ENCODE data around the gene COPS3.

Gene COPS3

DNA sequence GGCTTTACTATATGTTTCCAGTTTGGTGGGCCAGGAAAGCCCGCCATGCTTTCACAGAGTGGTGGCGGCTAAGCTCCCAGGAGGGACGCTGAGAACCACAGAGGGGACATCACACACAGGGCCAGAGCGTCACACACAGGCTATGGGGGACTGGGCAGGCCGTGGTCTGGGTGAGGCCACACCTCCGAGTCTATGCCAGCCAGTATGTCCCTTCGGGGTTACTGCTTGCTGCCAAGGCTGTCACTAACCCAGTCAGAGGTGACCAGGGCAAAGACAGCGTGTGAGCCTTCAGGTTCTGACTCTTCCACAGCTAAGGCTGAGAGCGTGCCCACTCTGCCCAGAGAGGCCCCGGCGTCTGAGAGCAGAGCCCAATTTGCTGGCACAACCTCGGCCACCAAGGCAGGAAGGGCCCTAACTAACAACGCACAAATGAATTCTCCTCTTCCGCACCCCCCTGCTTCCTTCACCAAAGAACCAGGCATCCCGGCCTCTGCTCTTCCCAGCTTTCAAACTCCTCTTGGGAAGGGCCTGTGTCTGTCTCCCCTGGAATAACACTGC lies 77.8 kb downstream of the COPS3 start:
- Histone ChIP-seq H3K27me3 (replicated peaks; ENCODE audit: insufficient read depth, low read length) (no peaks in the 10 kb centered on the region), H3K36me3 (replicated peaks; ENCODE audit: insufficient read depth, low read length) (no peaks in the 10 kb centered on the region), H3K9me2 (replicated peaks; ENCODE audit: insufficient read depth, low read length) (no peaks in the 10 kb centered on the region), H3F3A (ENCODE audit: insufficient read depth, low read length) (peaks cover 25% of the 10 kb centered on the region), H2AFZ (ENCODE audit: low read length) (no peak overlapping the region), H4K20me1 (ENCODE audit: insufficient read depth, low read length) (no peaks in the 10 kb centered on the region), H3K4me1 (ENCODE audit: low read length) (peaks cover 8% of the 10 kb centered on the region; the same call in 1 of the 2 replicates), H3K9me3 (replicated peaks; ENCODE audit: insufficient read depth, low read length) (no peaks in the 10 kb centered on the region), H3K4me2 (ENCODE audit: low read depth, low read length) (no peak overlapping the region), H3K79me2 (ENCODE audit: low read length) (peaks cover 35% of the 10 kb centered on the region), H3K9ac (ENCODE audit: low read length) (no peak overlapping the region), H3K27ac (ENCODE audit: low read length) (no peak overlapping the region), H3K4me3 (ENCODE audit: low read length) (no peak overlapping the region)
- no peak for DNase-seq
- no peak for TF ChIP-seq EZH2 (optimal IDR thresholded peaks at IDR 0.05; ENCODE audit: low read depth, low read length)
- TF ChIP-seq, protein P1, sequence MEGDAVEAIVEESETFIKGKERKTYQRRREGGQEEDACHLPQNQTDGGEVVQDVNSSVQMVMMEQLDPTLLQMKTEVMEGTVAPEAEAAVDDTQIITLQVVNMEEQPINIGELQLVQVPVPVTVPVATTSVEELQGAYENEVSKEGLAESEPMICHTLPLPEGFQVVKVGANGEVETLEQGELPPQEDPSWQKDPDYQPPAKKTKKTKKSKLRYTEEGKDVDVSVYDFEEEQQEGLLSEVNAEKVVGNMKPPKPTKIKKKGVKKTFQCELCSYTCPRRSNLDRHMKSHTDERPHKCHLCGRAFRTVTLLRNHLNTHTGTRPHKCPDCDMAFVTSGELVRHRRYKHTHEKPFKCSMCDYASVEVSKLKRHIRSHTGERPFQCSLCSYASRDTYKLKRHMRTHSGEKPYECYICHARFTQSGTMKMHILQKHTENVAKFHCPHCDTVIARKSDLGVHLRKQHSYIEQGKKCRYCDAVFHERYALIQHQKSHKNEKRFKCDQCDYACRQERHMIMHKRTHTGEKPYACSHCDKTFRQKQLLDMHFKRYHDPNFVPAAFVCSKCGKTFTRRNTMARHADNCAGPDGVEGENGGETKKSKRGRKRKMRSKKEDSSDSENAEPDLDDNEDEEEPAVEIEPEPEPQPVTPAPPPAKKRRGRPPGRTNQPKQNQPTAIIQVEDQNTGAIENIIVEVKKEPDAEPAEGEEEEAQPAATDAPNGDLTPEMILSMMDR (IDR thresholded peaks at IDR 0.05; ENCODE audit: low read length) = no peak
- TF ChIP-seq EZH2phosphoT487 (IDR thresholded peaks at IDR 0.05; ENCODE audit: low read length) = no peak

DNA sequence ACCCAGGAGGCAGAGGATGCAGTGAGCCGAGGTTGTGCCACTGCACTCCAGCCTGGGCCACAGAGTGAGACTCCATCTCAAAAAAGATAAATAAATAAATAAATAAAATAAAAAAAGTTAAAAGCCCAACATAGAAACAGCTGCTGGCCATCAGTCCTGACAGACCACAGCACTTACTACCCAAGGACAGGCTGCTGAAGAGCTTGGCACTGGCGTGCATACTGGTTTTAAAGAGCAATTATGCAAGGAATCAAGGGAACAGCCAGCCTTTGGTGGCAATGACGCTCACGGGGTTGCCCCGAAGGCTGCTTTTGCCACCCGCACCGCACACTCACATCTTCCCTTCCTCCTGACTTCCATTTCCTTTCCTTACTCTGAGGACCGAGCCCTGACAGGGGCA lies 79.1 kb downstream of the COPS3 start:
- no peaks in the 10 kb centered on the region for H4K20me1 ChIP-seq (ENCODE audit: insufficient read depth, low read length)
- TF ChIP-seq EZH2 (optimal IDR thresholded peaks at IDR 0.05; ENCODE audit: low read depth, low read length) = no peak
- TF ChIP-seq, protein P1 (IDR thresholded peaks at IDR 0.05; ENCODE audit: low read length) = no peak
- TF ChIP-seq EZH2phosphoT487 (IDR thresholded peaks at IDR 0.05; ENCODE audit: low read length) = no peak

DNA sequence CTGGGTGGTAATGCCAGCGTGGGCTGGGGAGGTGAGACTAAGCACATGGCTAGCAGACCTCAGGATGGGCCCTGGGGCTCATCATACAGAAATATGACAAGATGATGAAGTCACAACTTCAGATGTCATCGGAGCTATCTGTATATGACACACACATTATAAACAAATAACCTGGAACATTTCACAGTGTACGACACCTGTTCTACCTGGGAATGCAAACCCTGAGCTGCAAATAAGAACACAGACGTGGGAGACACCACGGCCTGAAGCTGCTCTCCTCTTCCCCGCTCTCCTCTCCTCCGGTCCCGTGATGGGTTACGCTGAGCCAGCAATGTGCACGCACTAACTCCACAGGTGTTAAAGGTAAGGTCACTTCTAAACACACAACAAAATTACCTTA lies 79.8 kb downstream of the COPS3 start:
- H3K9me3 ChIP-seq (replicated peaks; ENCODE audit: insufficient read depth, low read length) = no peaks in the 10 kb centered on the region

More for the DNA sequence above, 79.1 kb downstream of the COPS3 start:
- DNase-seq = no peak
- Histone ChIP-seq H3K9me2 (replicated peaks; ENCODE audit: insufficient read depth, low read length) (no peaks in the 10 kb centered on the region), H3K79me2 (ENCODE audit: low read length) (peaks cover 35% of the 10 kb centered on the region), H3K4me3 (ENCODE audit: low read length) (no peak overlapping the region), H3K27ac (ENCODE audit: low read length) (no peak overlapping the region), H3K9ac (ENCODE audit: low read length) (no peak overlapping the region), H3K9me3 (replicated peaks; ENCODE audit: insufficient read depth, low read length) (no peaks in the 10 kb centered on the region), H3K27me3 (replicated peaks; ENCODE audit: insufficient read depth, low read length) (no peaks in the 10 kb centered on the region), H3K36me3 (replicated peaks; ENCODE audit: insufficient read depth, low read length) (no peaks in the 10 kb centered on the region), H3K4me1 (ENCODE audit: low read length) (peaks cover 8% of the 10 kb centered on the region; the same call in 1 of the 2 replicates), H3F3A (ENCODE audit: insufficient read depth, low read length) (peaks cover 13% of the 10 kb centered on the region), H2AFZ (ENCODE audit: low read length) (no peak overlapping the region), H3K4me2 (ENCODE audit: low read depth, low read length) (no peak overlapping the region)

More for the DNA sequence above, 79.8 kb downstream of the COPS3 start:
- no peak overlapping the region for H3K4me2 ChIP-seq (ENCODE audit: low read depth, low read length)
- peaks cover 8% of the 10 kb centered on the region; the same call in 1 of the 2 replicates for H3K4me1 ChIP-seq (ENCODE audit: low read length)
- peaks cover 35% of the 10 kb centered on the region for H3K79me2 ChIP-seq (ENCODE audit: low read length)
- TF ChIP-seq EZH2 (optimal IDR thresholded peaks at IDR 0.05; ENCODE audit: low read depth, low read length) (no peak), EZH2phosphoT487 (IDR thresholded peaks at IDR 0.05; ENCODE audit: low read length) (no peak)
- TF ChIP-seq, protein P1 (IDR thresholded peaks at IDR 0.05; ENCODE audit: low read length) = no peak
- H3K27ac ChIP-seq (ENCODE audit: low read length) = no peak overlapping the region
- no peak overlapping the region for H3K9ac ChIP-seq (ENCODE audit: low read length)
- H4K20me1 ChIP-seq (ENCODE audit: insufficient read depth, low read length) = no peaks in the 10 kb centered on the region
- no peak overlapping the region for H2AFZ ChIP-seq (ENCODE audit: low read length)
- no peak overlapping the region for H3K4me3 ChIP-seq (ENCODE audit: low read length)
- no peaks in the 10 kb centered on the region for H3K9me2 ChIP-seq (replicated peaks; ENCODE audit: insufficient read depth, low read length)
- DNase-seq = no peak
- no peaks in the 10 kb centered on the region for H3K27me3 ChIP-seq (replicated peaks; ENCODE audit: insufficient read depth, low read length)
- H3K36me3 ChIP-seq (replicated peaks; ENCODE audit: insufficient read depth, low read length) = no peaks in the 10 kb centered on the region
- H3F3A ChIP-seq (ENCODE audit: insufficient read depth, low read length) = peaks cover 8% of the 10 kb centered on the region; the same call in 1 of the 2 replicates
